Astrocyte of the cerebellum (primary cell): Measurements from ENCODE around the gene RASAL2.
"Not testable (repeated sequence)": the region's sequence is repeated elsewhere in the genome, so short reads cannot be mapped to it uniquely, and the experiment has no call there.

Experiments used
- DNase-seq: peaks from one replicate; pipeline ENCODE4 v3.0.0-alpha.2; 2011; ENCODE audit warnings: low read depth
- H3K4me3 ChIP-seq: 2 replicates; pipeline ENCODE4 v1.5.1; 2011; ENCODE audit warnings: mild to moderate bottlenecking, low read depth, low read length, moderate library complexity
- CTCF ChIP-seq: IDR thresholded peaks from 2 replicates; pipeline ENCODE4 v1.5.1; 2012; ENCODE audit warnings: low read length, low read depth, moderate library complexity, mild to moderate bottlenecking; ENCODE audit errors: missing control alignments
- in situ Hi-C: cut with HindIII; loops from 2 replicates; pipeline ENCODE4 v1.10.0; 2017; ENCODE audit warnings: low sequenced_read_pairs

RASAL2 gene

DNA sequence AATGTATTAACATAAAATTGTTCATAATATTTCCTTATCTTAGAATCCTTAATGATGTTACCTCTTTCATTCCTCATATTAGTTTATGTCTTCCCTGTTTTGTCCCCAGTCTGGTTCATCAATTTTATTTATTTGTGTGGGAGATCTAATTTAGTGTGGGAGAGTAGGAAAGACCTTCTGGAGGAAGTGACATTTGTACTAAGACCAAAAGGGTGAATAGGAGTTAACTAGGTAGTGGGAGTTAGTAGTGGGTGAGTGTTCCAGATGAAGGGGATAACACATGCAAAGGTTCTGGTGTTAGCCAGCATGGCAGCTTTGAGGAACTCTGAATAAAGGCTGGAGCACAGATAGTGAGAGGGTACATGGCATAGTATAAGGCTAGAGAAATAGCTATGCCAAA, 21.4 kb downstream of the RASAL2 start:
- DNase-seq: no peak
- H3K4me3 ChIP-seq: no peak overlapping the region
- TF ChIP-seq CTCF: no peak
- in situ Hi-C loops: no loop called here

- no peak overlapping the region for H3K4me3 ChIP-seq
- in situ Hi-C loops: no loop called here
- DNase-seq: no peak
- TF ChIP-seq CTCF: no peak
Observed at GRCh38 chr1:178118524-178118923, 24.6 kb downstream of the RASAL2 start.

GRCh38 chr1:178119628-178120027, 25.7 kb downstream of the RASAL2 start:
- no peak for DNase-seq
- no peak overlapping the region for H3K4me3 ChIP-seq
- in situ Hi-C loops: no loop called here
- TF ChIP-seq CTCF: no peak

DNA sequence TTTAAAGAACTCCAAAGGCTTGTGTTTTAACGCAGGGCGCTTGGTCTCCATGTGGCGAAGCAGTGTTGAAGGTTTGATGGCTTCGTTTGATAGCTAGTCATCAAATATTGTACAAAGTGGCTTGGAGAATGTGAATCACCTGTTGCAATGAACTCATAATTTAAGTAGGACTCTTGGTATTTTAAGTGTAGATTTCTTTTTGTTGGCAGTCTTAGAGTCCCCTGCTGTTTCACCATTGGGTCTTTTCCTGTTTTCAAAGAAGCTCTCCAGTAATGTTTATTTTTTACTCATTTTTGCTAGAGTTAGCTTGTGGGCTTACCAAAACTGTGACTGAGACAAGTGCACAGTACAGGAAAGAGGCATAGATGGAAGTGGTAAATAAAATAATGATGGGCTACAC, 26.2 kb downstream of the RASAL2 start:
- H3K4me3 ChIP-seq: no peak overlapping the region
- peak; percentile 49 for DNase-seq
- in situ Hi-C loops: no loop called here
- no peak for TF ChIP-seq CTCF

- DNase-seq, in situ Hi-C loops, H3K4me3 ChIP-seq: not testable (repeated sequence)
Observed at GRCh38 chr1:178120520-178121052, 26.7 kb downstream of the RASAL2 start.

DNA sequence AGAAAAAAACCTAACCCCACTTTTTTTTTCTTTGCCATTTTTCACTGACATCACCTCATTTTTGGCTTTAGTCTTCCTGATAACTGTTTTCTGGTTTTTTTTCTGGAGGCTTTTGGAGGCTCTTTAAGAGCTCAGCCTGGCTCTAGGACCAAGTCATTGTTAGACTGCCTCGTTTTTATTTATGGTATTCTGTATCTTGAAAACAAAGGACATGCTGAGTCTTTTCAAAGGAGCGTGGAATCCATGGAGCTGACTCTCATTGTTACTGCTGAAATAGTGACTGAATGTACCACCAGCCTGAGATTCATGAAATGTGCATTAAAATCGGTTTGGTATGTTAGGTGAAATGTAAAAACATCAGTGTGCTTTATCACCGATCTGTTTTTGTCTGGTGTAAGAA, 28.0 kb downstream of the RASAL2 start:
- no peak for DNase-seq
- in situ Hi-C loops: no loop called here
- no peak for TF ChIP-seq CTCF
- no peak overlapping the region for H3K4me3 ChIP-seq

DNA sequence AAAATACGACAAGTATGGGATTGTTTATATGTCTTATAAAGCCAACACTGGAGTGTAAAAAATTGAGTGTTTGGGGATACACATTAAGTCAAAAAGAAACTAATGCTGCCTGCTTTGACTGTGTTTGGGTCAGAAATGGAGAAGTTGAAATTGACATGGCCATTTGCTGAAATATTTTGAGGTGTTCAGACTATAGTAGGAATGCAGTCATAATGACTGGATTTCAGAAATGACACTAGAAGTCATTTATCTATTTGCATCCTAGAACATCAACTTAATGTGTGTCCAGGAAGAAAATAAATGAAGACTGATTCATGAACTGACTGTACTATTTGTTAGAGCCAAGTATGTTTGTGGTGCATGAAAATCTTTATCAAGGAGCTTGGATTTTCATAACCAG, 28.4 kb downstream of the RASAL2 start:
- H3K4me3 ChIP-seq: no peak overlapping the region
- DNase-seq: no peak
- no peak for TF ChIP-seq CTCF
- in situ Hi-C loops: no loop called here
